Stimulated activated CD4-positive, alpha-beta T cell treated with anti-CD3 and anti-CD28 coated beads, Interleukin-1b, Interleukin-23, amount 100 ng/mL, for 1 hour (primary cell): ENCODE data around the gene ARHGEF11.
"Not testable (repeated sequence)": the region's sequence is repeated elsewhere in the genome, so short reads cannot be mapped to it uniquely, and the experiment has no call there.

ENCODE experiments used
- DNase-seq, 2 donors: peaks; one replicate each; pipeline ENCODE4 v3.0.0-alpha.2; 2020; ENCODE audit warnings: low read depth in 2 of 2

ARHGEF11 gene

GRCh38 chr1:157045250-157046218 is at the start of gene ARHGEF11:
ARHGEF11 (minus strand) TSS chr1:157045742; CDS start chr1:157044330, 1,412 bp downstream.
- DNase-seq, result no peak

- DNase-seq, result no peak
Observed at GRCh38 chr1:157095091-157095490, 49.5 kb upstream of the ARHGEF11 start.

GRCh38 chr1:157092831-157093230 is 47.3 kb upstream of the ARHGEF11 start:
- DNase-seq, result no peak

GRCh38 chr1:157091668-157092273 is 46.2 kb upstream of the ARHGEF11 start:
- DNase-seq, result no peak

GRCh38 chr1:157091186-157091585 is 45.6 kb upstream of the ARHGEF11 start:
- DNase-seq, result no peak

GRCh38 chr1:157090771-157091170 is 45.2 kb upstream of the ARHGEF11 start:
- DNase-seq, result no peak

- peak; percentile 70 to 83 for DNase-seq
Observed at GRCh38 chr1:157090196-157090647, 44.7 kb upstream of the ARHGEF11 start.

GRCh38 chr1:157089789-157090188 is 44.2 kb upstream of the ARHGEF11 start:
- DNase-seq, result no peak

GRCh38 chr1:157088607-157089006 is 43.1 kb upstream of the ARHGEF11 start:
- DNase-seq, result no peak

- DNase-seq, result no peak
Observed at GRCh38 chr1:157087030-157087429, 41.5 kb upstream of the ARHGEF11 start.

GRCh38 chr1:157086299-157086698 is 40.8 kb upstream of the ARHGEF11 start:
- no peak for DNase-seq

GRCh38 chr1:157085421-157085820 is 39.9 kb upstream of the ARHGEF11 start:
- no peak for DNase-seq

GRCh38 chr1:157084720-157085119 is 39.2 kb upstream of the ARHGEF11 start:
- no peak for DNase-seq

- no peak for DNase-seq
Observed at GRCh38 chr1:157081707-157082106, 36.2 kb upstream of the ARHGEF11 start.

- no peak for DNase-seq
Observed at GRCh38 chr1:157080714-157081113, 35.2 kb upstream of the ARHGEF11 start.

GRCh38 chr1:157077394-157077793 is 31.9 kb upstream of the ARHGEF11 start:
- DNase-seq, result no peak

- DNase-seq, result no peak
Observed at GRCh38 chr1:157073944-157074685, 28.6 kb upstream of the ARHGEF11 start.

GRCh38 chr1:157069601-157070000 is 24.1 kb upstream of the ARHGEF11 start:
- no peak for DNase-seq

GRCh38 chr1:157059241-157059640 is 13.7 kb upstream of the ARHGEF11 start:
- DNase-seq, result not testable (repeated sequence)

- no peak for DNase-seq
Observed at GRCh38 chr1:157056269-157056668, 10.7 kb upstream of the ARHGEF11 start.

- DNase-seq, result not testable (repeated sequence)
Observed at GRCh38 chr1:157055729-157056128, 10.2 kb upstream of the ARHGEF11 start.

- DNase-seq, result no peak
Observed at GRCh38 chr1:157050836-157051235, 5.3 kb upstream of the ARHGEF11 start.
